ENCODE measurements around the gene SETSIP.

GRCh38 chr1:92040971-92041370 lies 34.2 kb downstream of the SETSIP start:
- TF ChIP-seq, protein P1, sequence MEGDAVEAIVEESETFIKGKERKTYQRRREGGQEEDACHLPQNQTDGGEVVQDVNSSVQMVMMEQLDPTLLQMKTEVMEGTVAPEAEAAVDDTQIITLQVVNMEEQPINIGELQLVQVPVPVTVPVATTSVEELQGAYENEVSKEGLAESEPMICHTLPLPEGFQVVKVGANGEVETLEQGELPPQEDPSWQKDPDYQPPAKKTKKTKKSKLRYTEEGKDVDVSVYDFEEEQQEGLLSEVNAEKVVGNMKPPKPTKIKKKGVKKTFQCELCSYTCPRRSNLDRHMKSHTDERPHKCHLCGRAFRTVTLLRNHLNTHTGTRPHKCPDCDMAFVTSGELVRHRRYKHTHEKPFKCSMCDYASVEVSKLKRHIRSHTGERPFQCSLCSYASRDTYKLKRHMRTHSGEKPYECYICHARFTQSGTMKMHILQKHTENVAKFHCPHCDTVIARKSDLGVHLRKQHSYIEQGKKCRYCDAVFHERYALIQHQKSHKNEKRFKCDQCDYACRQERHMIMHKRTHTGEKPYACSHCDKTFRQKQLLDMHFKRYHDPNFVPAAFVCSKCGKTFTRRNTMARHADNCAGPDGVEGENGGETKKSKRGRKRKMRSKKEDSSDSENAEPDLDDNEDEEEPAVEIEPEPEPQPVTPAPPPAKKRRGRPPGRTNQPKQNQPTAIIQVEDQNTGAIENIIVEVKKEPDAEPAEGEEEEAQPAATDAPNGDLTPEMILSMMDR (IDR thresholded peaks at IDR 0.05; ENCODE audit: control extremely low read depth in 1 of 3, insufficient read depth in 1 of 3, low read depth in 1 of 3, low read length in 3 of 3): no peak
- TF ChIP-seq RBBP5 (IDR thresholded peaks at IDR 0.05; ENCODE audit: borderline replicate concordance, low read depth, low read length): no peak
- no peak for TF ChIP-seq POLR2A (IDR thresholded peaks at IDR 0.05; ENCODE audit: control extremely low read depth in 1 of 2, low read depth in 2 of 2, low read length in 2 of 2)
- TF ChIP-seq EGR1 (IDR thresholded peaks at IDR 0.05; ENCODE audit: borderline replicate concordance, low read depth, low read length): no peak
- TF ChIP-seq POLR2AphosphoS5 (IDR thresholded peaks at IDR 0.05; ENCODE audit: low read depth, low read length): no peak
- no peak for TF ChIP-seq SUZ12 (IDR thresholded peaks at IDR 0.05; ENCODE audit: low read length)
- TF ChIP-seq YY1 (IDR thresholded peaks at IDR 0.05; ENCODE audit: low read depth, low read length): no peak
- TF ChIP-seq, protein P2, sequence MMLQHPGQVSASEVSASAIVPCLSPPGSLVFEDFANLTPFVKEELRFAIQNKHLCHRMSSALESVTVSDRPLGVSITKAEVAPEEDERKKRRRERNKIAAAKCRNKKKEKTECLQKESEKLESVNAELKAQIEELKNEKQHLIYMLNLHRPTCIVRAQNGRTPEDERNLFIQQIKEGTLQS (IDR thresholded peaks at IDR 0.05; ENCODE audit: insufficient read depth, low read depth, low read length): no peak
- TF ChIP-seq BRCA1 (IDR thresholded peaks at IDR 0.05; ENCODE audit: low read depth, low read length): no peak

Data from H1 (cell line).